MM.1S (cell line): ENCODE results near the gene KCNQ5.

Experiments used
- DNase-seq: peaks from one replicate; pipeline ENCODE4 v3.0.0-alpha.2; 2015
- H2AFZ ChIP-seq: fragments of 300-600 bp; sonication (generic); 2 replicates; pipeline ENCODE4 v1.6.0; 2016; ENCODE audit warnings: antibody characterized with exemption, low read length
- H3F3A ChIP-seq: fragments of 300-600 bp; sonication (generic); 2 replicates; pipeline ENCODE4 v1.6.1; 2016; ENCODE audit warnings: mild to moderate bottlenecking, antibody characterized with exemption, low read length, moderate library complexity, mixed read lengths; ENCODE audit not compliant: insufficient read depth
- H3K27ac ChIP-seq: fragments of 300-600 bp; sonication (generic); 2 replicates; pipeline ENCODE4 v1.5.1; 2016; ENCODE audit warnings: mild to moderate bottlenecking, low read length
- H3K27me3 ChIP-seq: fragments of 300-600 bp; sonication (generic); replicated peaks from 2 replicates; pipeline ENCODE4 v1.6.0; 2016; ENCODE audit warnings: low read length; ENCODE audit not compliant: insufficient read depth
- H3K36me3 ChIP-seq: fragments of 300-600 bp; sonication (generic); replicated peaks from 2 replicates; pipeline ENCODE4 v1.6.1; 2016; ENCODE audit warnings: mild to moderate bottlenecking, low read length, mixed read lengths; ENCODE audit not compliant: insufficient read depth
- H3K4me1 ChIP-seq: fragments of 300-600 bp; sonication (generic); 2 replicates; pipeline ENCODE4 v1.6.1; 2016; ENCODE audit warnings: low read length, mixed read lengths
- H3K4me2 ChIP-seq: fragments of 300-600 bp; sonication (generic); 2 replicates; pipeline ENCODE4 v1.6.0; 2016; ENCODE audit warnings: low read depth, low read length
- H3K4me3 ChIP-seq: fragments of 300-600 bp; sonication (generic); 2 replicates; pipeline ENCODE4 v1.5.1; 2016; ENCODE audit warnings: low read length, mixed read lengths
- H3K79me2 ChIP-seq: fragments of 300-600 bp; sonication (generic); 2 replicates; pipeline ENCODE4 v1.6.1; 2016; ENCODE audit warnings: mixed run types, low read length, mixed read lengths
- H3K9ac ChIP-seq: fragments of 300-600 bp; sonication (generic); 2 replicates; pipeline ENCODE4 v1.6.1; 2016; ENCODE audit warnings: low read length, mixed read lengths
- H3K9me2 ChIP-seq: fragments of 300-600 bp; sonication (generic); replicated peaks from 2 replicates; pipeline ENCODE4 v1.6.1; 2016; ENCODE audit warnings: mild to moderate bottlenecking, low read length, mixed read lengths; ENCODE audit not compliant: insufficient read depth
- H3K9me3 ChIP-seq: fragments of 300-600 bp; sonication (generic); replicated peaks from 2 replicates; pipeline ENCODE4 v1.6.1; 2016; ENCODE audit warnings: mild to moderate bottlenecking, low read length, mixed read lengths; ENCODE audit not compliant: insufficient read depth
- H4K20me1 ChIP-seq: fragments of 300-600 bp; sonication (generic); 2 replicates; pipeline ENCODE4 v1.6.1; 2016; ENCODE audit warnings: mild to moderate bottlenecking, low read length, moderate library complexity, mixed read lengths; ENCODE audit not compliant: insufficient read depth
- CTCF ChIP-seq: fragments of 300-600 bp; sonication (generic); IDR thresholded peaks from 2 replicates; pipeline ENCODE4 v1.5.1; 2016; ENCODE audit warnings: antibody characterized with exemption, low read length, mixed read lengths
- EZH2 ChIP-seq: fragments of 300-600 bp; sonication (generic); optimal IDR thresholded peaks from 2 replicates; pipeline ENCODE3; 2017; ENCODE audit warnings: low read depth, mild to moderate bottlenecking, antibody characterized with exemption, low read length, mixed read lengths
- EZH2phosphoT487 ChIP-seq: fragments of 300-600 bp; sonication (generic); IDR thresholded peaks from 2 replicates; pipeline ENCODE4 v1.6.1; 2018; ENCODE audit warnings: antibody characterized with exemption, low read length

Gene KCNQ5

GRCh38 chr6:72955666-72956065, 333.8 kb downstream of the KCNQ5 start:
- Histone ChIP-seq H3K27me3 (no peaks in the 10 kb centered on the region), H3K4me1 (no peaks in the 10 kb centered on the region), H3K4me2 (no peak overlapping the region), H4K20me1 (no peaks in the 10 kb centered on the region), H3K9ac (no peak overlapping the region), H3K9me2 (no peaks in the 10 kb centered on the region), H3K9me3 (no peaks in the 10 kb centered on the region), H3K79me2 (no peaks in the 10 kb centered on the region), H2AFZ (no peak overlapping the region), H3K27ac (no peak overlapping the region), H3K36me3 (no peaks in the 10 kb centered on the region), H3K4me3 (no peak overlapping the region), H3F3A (no peaks in the 10 kb centered on the region)
- no peak for TF ChIP-seq EZH2phosphoT487
- no peak for TF ChIP-seq EZH2
- no peak for TF ChIP-seq CTCF
- DNase-seq: no peak

GRCh38 chr6:72956272-72956671, 334.4 kb downstream of the KCNQ5 start:
- no peak overlapping the region for H3K9ac ChIP-seq
- no peaks in the 10 kb centered on the region for H3K36me3 ChIP-seq
- no peak overlapping the region for H3K4me3 ChIP-seq
- H3K27me3 ChIP-seq: no peaks in the 10 kb centered on the region
- H3K9me3 ChIP-seq: no peaks in the 10 kb centered on the region
- no peaks in the 10 kb centered on the region for H3F3A ChIP-seq
- no peak overlapping the region for H3K4me2 ChIP-seq
- no peak overlapping the region for H3K27ac ChIP-seq
- H3K9me2 ChIP-seq: no peaks in the 10 kb centered on the region
- TF ChIP-seq EZH2: no peak
- no peak for TF ChIP-seq EZH2phosphoT487
- TF ChIP-seq CTCF: no peak
- H3K79me2 ChIP-seq: no peaks in the 10 kb centered on the region
- H3K4me1 ChIP-seq: no peaks in the 10 kb centered on the region
- H4K20me1 ChIP-seq: no peaks in the 10 kb centered on the region
- H2AFZ ChIP-seq: no peak overlapping the region
- DNase-seq: no peak

GRCh38 chr6:72959821-72960220, 338.0 kb downstream of the KCNQ5 start:
- Histone ChIP-seq H3K4me1 (no peaks in the 10 kb centered on the region), H3K79me2 (no peaks in the 10 kb centered on the region), H3K9me3 (no peaks in the 10 kb centered on the region), H3K36me3 (no peaks in the 10 kb centered on the region), H3K4me2 (no peak overlapping the region), H3K4me3 (no peak overlapping the region), H3K27ac (no peak overlapping the region), H3K27me3 (no peaks in the 10 kb centered on the region), H3K9me2 (no peaks in the 10 kb centered on the region), H3K9ac (no peak overlapping the region), H4K20me1 (no peaks in the 10 kb centered on the region), H2AFZ (no peak overlapping the region), H3F3A (no peaks in the 10 kb centered on the region)
- TF ChIP-seq CTCF: no peak
- no peak for TF ChIP-seq EZH2phosphoT487
- TF ChIP-seq EZH2: no peak
- no peak for DNase-seq

GRCh38 chr6:72963946-72964345, 342.1 kb downstream of the KCNQ5 start:
- TF ChIP-seq CTCF: no peak
- no peak for TF ChIP-seq EZH2phosphoT487
- TF ChIP-seq EZH2: no peak
- no peak overlapping the region for H3K9ac ChIP-seq
- no peaks in the 10 kb centered on the region for H3K9me2 ChIP-seq
- no peak overlapping the region for H3K4me2 ChIP-seq
- no peak overlapping the region for H2AFZ ChIP-seq
- H3F3A ChIP-seq: no peaks in the 10 kb centered on the region
- H3K4me1 ChIP-seq: no peaks in the 10 kb centered on the region
- DNase-seq: no peak
- no peaks in the 10 kb centered on the region for H3K79me2 ChIP-seq
- no peak overlapping the region for H3K4me3 ChIP-seq
- H3K9me3 ChIP-seq: no peaks in the 10 kb centered on the region
- no peaks in the 10 kb centered on the region for H3K36me3 ChIP-seq
- H3K27me3 ChIP-seq: no peaks in the 10 kb centered on the region
- no peaks in the 10 kb centered on the region for H4K20me1 ChIP-seq
- H3K27ac ChIP-seq: no peak overlapping the region
